Measurements from ENCODE around the gene SGK1.

SGK1 gene

GRCh38 chr6:134164300-134164699, 153.6 kb downstream of the SGK1 start:
- no peaks in the 10 kb centered on the region for H3K36me3 ChIP-seq (ENCODE audit: insufficient read depth, low read length)
- no peak overlapping the region for H3K4me3 ChIP-seq (ENCODE audit: low read depth in 1 of 2, low read length in 2 of 2)
- H3K27me3 ChIP-seq (ENCODE audit: control insufficient read depth in 1 of 2, insufficient read depth in 2 of 2, low read length in 2 of 2), result no peaks in the 10 kb centered on the region
- no peaks in the 10 kb centered on the region for H3K9me3 ChIP-seq (ENCODE audit: low read length)
- no peak overlapping the region for H3K9ac ChIP-seq (ENCODE audit: low read length)
- H3K27ac ChIP-seq (ENCODE audit: low read depth, low read length), result no peak overlapping the region
- H3K4me1 ChIP-seq (ENCODE audit: insufficient read depth, low read length), result no peaks in the 10 kb centered on the region

- no peak overlapping the region for H3K9ac ChIP-seq (ENCODE audit: low read length)
- H3K4me3 ChIP-seq (ENCODE audit: low read depth in 1 of 2, low read length in 2 of 2), result no peak overlapping the region
- no peaks in the 10 kb centered on the region for H3K27me3 ChIP-seq (ENCODE audit: control insufficient read depth in 1 of 2, insufficient read depth in 2 of 2, low read length in 2 of 2)
- H3K27ac ChIP-seq (ENCODE audit: low read depth, low read length), result no peak overlapping the region
- no peaks in the 10 kb centered on the region for H3K4me1 ChIP-seq (ENCODE audit: insufficient read depth, low read length)
- H3K9me3 ChIP-seq (ENCODE audit: low read length), result no peaks in the 10 kb centered on the region
- H3K36me3 ChIP-seq (ENCODE audit: insufficient read depth, low read length), result no peaks in the 10 kb centered on the region
These were observed 155.0 kb downstream of the SGK1 start for GRCh38 chr6:134162932-134163331.

- Histone ChIP-seq H3K27me3 (ENCODE audit: control insufficient read depth in 1 of 2, insufficient read depth in 2 of 2, low read length in 2 of 2) (no peaks in the 10 kb centered on the region), H3K9me3 (ENCODE audit: low read length) (no peaks in the 10 kb centered on the region), H3K27ac (ENCODE audit: low read depth, low read length) (no peak overlapping the region), H3K4me1 (ENCODE audit: insufficient read depth, low read length) (no peaks in the 10 kb centered on the region), H3K36me3 (ENCODE audit: insufficient read depth, low read length) (no peaks in the 10 kb centered on the region), H3K4me3 (ENCODE audit: low read depth in 1 of 2, low read length in 2 of 2) (no peak overlapping the region), H3K9ac (ENCODE audit: low read length) (no peak overlapping the region)
These were observed 156.9 kb downstream of the SGK1 start for GRCh38 chr6:134161041-134161440.

- Histone ChIP-seq H3K27ac (ENCODE audit: low read depth, low read length) (no peak overlapping the region), H3K36me3 (ENCODE audit: insufficient read depth, low read length) (no peaks in the 10 kb centered on the region), H3K4me3 (ENCODE audit: low read depth in 1 of 2, low read length in 2 of 2) (no peak overlapping the region), H3K4me1 (ENCODE audit: insufficient read depth, low read length) (no peaks in the 10 kb centered on the region), H3K9ac (ENCODE audit: low read length) (no peak overlapping the region), H3K27me3 (ENCODE audit: control insufficient read depth in 1 of 2, insufficient read depth in 2 of 2, low read length in 2 of 2) (no peaks in the 10 kb centered on the region), H3K9me3 (ENCODE audit: low read length) (no peaks in the 10 kb centered on the region)
These were observed 165.0 kb downstream of the SGK1 start for GRCh38 chr6:134152767-134153485.

- H3K4me3 ChIP-seq (ENCODE audit: low read depth in 1 of 2, low read length in 2 of 2), result no peak overlapping the region
- no peaks in the 10 kb centered on the region for H3K4me1 ChIP-seq (ENCODE audit: insufficient read depth, low read length)
- no peaks in the 10 kb centered on the region for H3K9me3 ChIP-seq (ENCODE audit: low read length)
- H3K36me3 ChIP-seq (ENCODE audit: insufficient read depth, low read length), result no peaks in the 10 kb centered on the region
- H3K27ac ChIP-seq (ENCODE audit: low read depth, low read length), result no peak overlapping the region
- no peaks in the 10 kb centered on the region for H3K27me3 ChIP-seq (ENCODE audit: control insufficient read depth in 1 of 2, insufficient read depth in 2 of 2, low read length in 2 of 2)
- H3K9ac ChIP-seq (ENCODE audit: low read length), result no peak overlapping the region
These were observed 169.3 kb downstream of the SGK1 start for GRCh38 chr6:134148566-134148965.

- Histone ChIP-seq H3K9ac (ENCODE audit: low read length) (no peak overlapping the region), H3K27me3 (ENCODE audit: control insufficient read depth in 1 of 2, insufficient read depth in 2 of 2, low read length in 2 of 2) (no peaks in the 10 kb centered on the region), H3K36me3 (ENCODE audit: insufficient read depth, low read length) (no peaks in the 10 kb centered on the region), H3K9me3 (ENCODE audit: low read length) (no peaks in the 10 kb centered on the region), H3K4me1 (ENCODE audit: insufficient read depth, low read length) (no peaks in the 10 kb centered on the region), H3K4me3 (ENCODE audit: low read depth in 1 of 2, low read length in 2 of 2) (no peak overlapping the region), H3K27ac (ENCODE audit: low read depth, low read length) (no peak overlapping the region)
These were observed 170.8 kb downstream of the SGK1 start for GRCh38 chr6:134147034-134147533.

GRCh38 chr6:134146268-134147033, 171.5 kb downstream of the SGK1 start:
- Histone ChIP-seq H3K4me1 (ENCODE audit: insufficient read depth, low read length) (no peaks in the 10 kb centered on the region), H3K9me3 (ENCODE audit: low read length) (no peaks in the 10 kb centered on the region), H3K27me3 (ENCODE audit: control insufficient read depth in 1 of 2, insufficient read depth in 2 of 2, low read length in 2 of 2) (no peaks in the 10 kb centered on the region), H3K4me3 (ENCODE audit: low read depth in 1 of 2, low read length in 2 of 2) (no peak overlapping the region), H3K9ac (ENCODE audit: low read length) (no peak overlapping the region), H3K36me3 (ENCODE audit: insufficient read depth, low read length) (no peaks in the 10 kb centered on the region), H3K27ac (ENCODE audit: low read depth, low read length) (no peak overlapping the region)

- Histone ChIP-seq H3K9me3 (ENCODE audit: low read length) (no peaks in the 10 kb centered on the region), H3K27ac (ENCODE audit: low read depth, low read length) (no peak overlapping the region), H3K36me3 (ENCODE audit: insufficient read depth, low read length) (no peaks in the 10 kb centered on the region), H3K4me1 (ENCODE audit: insufficient read depth, low read length) (no peaks in the 10 kb centered on the region), H3K9ac (ENCODE audit: low read length) (no peak overlapping the region), H3K27me3 (ENCODE audit: control insufficient read depth in 1 of 2, insufficient read depth in 2 of 2, low read length in 2 of 2) (no peaks in the 10 kb centered on the region), H3K4me3 (ENCODE audit: low read depth in 1 of 2, low read length in 2 of 2) (no peak overlapping the region)
These were observed 172.1 kb downstream of the SGK1 start for GRCh38 chr6:134145786-134146185.

- H3K9ac ChIP-seq (ENCODE audit: low read length), result no peak overlapping the region
- no peak overlapping the region for H3K4me3 ChIP-seq (ENCODE audit: low read depth in 1 of 2, low read length in 2 of 2)
- no peaks in the 10 kb centered on the region for H3K4me1 ChIP-seq (ENCODE audit: insufficient read depth, low read length)
- no peaks in the 10 kb centered on the region for H3K36me3 ChIP-seq (ENCODE audit: insufficient read depth, low read length)
- H3K9me3 ChIP-seq (ENCODE audit: low read length), result no peaks in the 10 kb centered on the region
- no peaks in the 10 kb centered on the region for H3K27me3 ChIP-seq (ENCODE audit: control insufficient read depth in 1 of 2, insufficient read depth in 2 of 2, low read length in 2 of 2)
- H3K27ac ChIP-seq (ENCODE audit: low read depth, low read length), result no peak overlapping the region
These were observed 179.5 kb downstream of the SGK1 start for GRCh38 chr6:134138226-134138975.

GRCh38 chr6:134134654-134135053, 183.3 kb downstream of the SGK1 start:
- Histone ChIP-seq H3K36me3 (ENCODE audit: insufficient read depth, low read length) (no peaks in the 10 kb centered on the region), H3K27ac (ENCODE audit: low read depth, low read length) (no peak overlapping the region), H3K9ac (ENCODE audit: low read length) (no peak overlapping the region), H3K27me3 (ENCODE audit: control insufficient read depth in 1 of 2, insufficient read depth in 2 of 2, low read length in 2 of 2) (no peaks in the 10 kb centered on the region), H3K9me3 (ENCODE audit: low read length) (no peaks in the 10 kb centered on the region), H3K4me3 (ENCODE audit: low read depth in 1 of 2, low read length in 2 of 2) (no peak overlapping the region), H3K4me1 (ENCODE audit: insufficient read depth, low read length) (no peaks in the 10 kb centered on the region)

- Histone ChIP-seq H3K27me3 (ENCODE audit: control insufficient read depth in 1 of 2, insufficient read depth in 2 of 2, low read length in 2 of 2) (no peaks in the 10 kb centered on the region), H3K27ac (ENCODE audit: low read depth, low read length) (no peak overlapping the region), H3K4me3 (ENCODE audit: low read depth in 1 of 2, low read length in 2 of 2) (no peak overlapping the region), H3K4me1 (ENCODE audit: insufficient read depth, low read length) (no peaks in the 10 kb centered on the region), H3K9me3 (ENCODE audit: low read length) (no peaks in the 10 kb centered on the region), H3K36me3 (ENCODE audit: insufficient read depth, low read length) (no peaks in the 10 kb centered on the region), H3K9ac (ENCODE audit: low read length) (no peak overlapping the region)
These were observed 185.3 kb downstream of the SGK1 start for GRCh38 chr6:134132494-134133141.
